MCF 10A (cell line): ENCODE data around the gene TMEM223. TPM values are rescaled to one million over a fixed set of nuclear protein-coding genes. Genes with fewer than 3 reads are reported as not detected.
"Not testable (repeated sequence)": the region's sequence is repeated elsewhere in the genome, so short reads cannot be mapped to it uniquely, and the experiment has no call there.

Experiments
- BruUV-seq: library from RNA; stranded (reverse); fragments of 400-500 nt; replicated peaks from 2 replicates; lab custom pipeline; 2021; lab: Mats Ljungman, UMichigan
- CTCF ChIA-PET: fragments of 300-600 bp; sonication (Branson Sonifier 250); formaldehyde crosslinking; extraction: SDS; loops from one replicate; lab custom pipeline; 2021; ENCODE audit warnings: antibody characterized with exemption, inconsistent platforms; lab: Yijun Ruan, JAX
- POLR2A ChIA-PET: fragments of 300-600, 350-650 bp; sonication (Branson Sonifier 250); formaldehyde crosslinking; extraction: SDS; loops from one replicate; lab custom pipeline; 2020; ENCODE audit warnings: antibody characterized with exemption, inconsistent platforms; lab: Yijun Ruan, JAX
- DNase-seq: peaks from one replicate; pipeline ENCODE4 v3.0.0-alpha.2; 2018; ENCODE audit not compliant: unreplicated experiment
- H3K27ac Mint-ChIP-seq: one replicate; pipeline ENCODE4 v1.8.0; 2022; ENCODE audit warnings: mild to moderate bottlenecking, low read depth, mixed read lengths; ENCODE audit not compliant: unreplicated experiment
- H3K27me3 Mint-ChIP-seq: one replicate; pipeline ENCODE4 v1.8.0; 2022; ENCODE audit warnings: mixed read lengths; ENCODE audit not compliant: insufficient read depth, unreplicated experiment
- H3K36me3 Mint-ChIP-seq: one replicate; pipeline ENCODE4 v1.8.0; 2022; ENCODE audit warnings: mild to moderate bottlenecking, moderate library complexity, mixed read lengths; ENCODE audit not compliant: insufficient read depth, unreplicated experiment
- H3K4me1 Mint-ChIP-seq: one replicate; pipeline ENCODE4 v1.8.0; 2022; ENCODE audit warnings: mixed read lengths; ENCODE audit not compliant: insufficient read depth, unreplicated experiment
- H3K4me3 Mint-ChIP-seq: one replicate; pipeline ENCODE4 v1.8.0; 2022; ENCODE audit warnings: mild to moderate bottlenecking, moderate library complexity, mixed read lengths; ENCODE audit not compliant: unreplicated experiment
- H3K9me3 Mint-ChIP-seq: one replicate; pipeline ENCODE4 v1.8.0; 2022; ENCODE audit warnings: mixed read lengths; ENCODE audit not compliant: unreplicated experiment
- intact Hi-C: fragments of 100-400 bp; cut with micrococcal nuclease; formaldehyde crosslinking; loops from 2 replicates; pipeline ENCODE4 v1.14.1; 2022
- microRNA-seq: library from miRNA; unstranded; fragments of <30 nt; microRNA quantifications from one replicate; pipeline ENCODE4 v1.2.0, GENCODE V29; 2022
- total RNA-seq: library from RNA; stranded (reverse); gene quantifications from 2 replicates; pipeline ENCODE4 v1.2.3, GENCODE V29; 2022
- TF ChIP-seq, protein P1 (sequence below): fragments of 200-600 bp; IDR thresholded peaks from one replicate; pipeline ENCODE4 v1.8.0; 2022; ENCODE audit warnings: antibody characterized with exemption, mild to moderate bottlenecking; ENCODE audit not compliant: unreplicated experiment

Gene TMEM223
- total RNA-seq, 1 experiment from 2014 or later = 9.6 TPM

DNA sequence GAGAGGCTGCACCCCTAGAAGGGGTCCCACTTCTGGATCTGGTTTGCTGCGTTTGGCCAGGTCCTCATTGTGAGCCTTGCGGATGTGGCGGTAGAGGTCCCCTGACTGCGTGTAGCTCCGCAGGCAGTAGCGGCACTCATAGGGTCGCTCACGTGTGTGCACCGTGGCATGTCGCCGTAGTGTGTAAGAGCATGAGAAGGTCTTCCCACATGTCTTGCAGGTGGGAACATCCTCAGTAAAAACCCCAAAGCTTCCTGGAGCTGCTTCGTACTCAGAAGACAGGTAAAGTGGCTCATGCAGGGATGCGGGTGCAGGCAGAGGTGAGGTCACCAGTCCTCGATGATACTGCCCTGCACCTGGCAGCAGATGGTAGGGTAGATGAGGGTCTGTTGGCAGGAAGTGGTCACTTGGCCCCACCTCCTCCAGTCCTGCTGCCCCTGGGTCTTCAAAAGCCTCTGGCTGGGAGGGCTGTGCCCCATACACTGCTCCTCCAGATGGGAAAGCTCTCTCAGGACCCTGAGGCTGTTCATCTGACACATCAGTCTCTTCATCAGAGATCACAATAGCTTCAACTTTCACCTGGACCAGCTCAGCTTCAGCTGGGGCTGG lies 39.5 kb downstream of the TMEM223 start:
- TF ChIP-seq, protein P1, sequence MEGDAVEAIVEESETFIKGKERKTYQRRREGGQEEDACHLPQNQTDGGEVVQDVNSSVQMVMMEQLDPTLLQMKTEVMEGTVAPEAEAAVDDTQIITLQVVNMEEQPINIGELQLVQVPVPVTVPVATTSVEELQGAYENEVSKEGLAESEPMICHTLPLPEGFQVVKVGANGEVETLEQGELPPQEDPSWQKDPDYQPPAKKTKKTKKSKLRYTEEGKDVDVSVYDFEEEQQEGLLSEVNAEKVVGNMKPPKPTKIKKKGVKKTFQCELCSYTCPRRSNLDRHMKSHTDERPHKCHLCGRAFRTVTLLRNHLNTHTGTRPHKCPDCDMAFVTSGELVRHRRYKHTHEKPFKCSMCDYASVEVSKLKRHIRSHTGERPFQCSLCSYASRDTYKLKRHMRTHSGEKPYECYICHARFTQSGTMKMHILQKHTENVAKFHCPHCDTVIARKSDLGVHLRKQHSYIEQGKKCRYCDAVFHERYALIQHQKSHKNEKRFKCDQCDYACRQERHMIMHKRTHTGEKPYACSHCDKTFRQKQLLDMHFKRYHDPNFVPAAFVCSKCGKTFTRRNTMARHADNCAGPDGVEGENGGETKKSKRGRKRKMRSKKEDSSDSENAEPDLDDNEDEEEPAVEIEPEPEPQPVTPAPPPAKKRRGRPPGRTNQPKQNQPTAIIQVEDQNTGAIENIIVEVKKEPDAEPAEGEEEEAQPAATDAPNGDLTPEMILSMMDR = no peak
- Mint-ChIP-seq H3K27me3 (no peaks in the 10 kb centered on the region), H3K27ac (no peak overlapping the region), H3K9me3 (no peaks in the 10 kb centered on the region), H3K4me1 (peaks cover 6% of the 10 kb centered on the region), H3K4me3 (no peak overlapping the region), H3K36me3 (peaks cover 23% of the 10 kb centered on the region)
- CTCF ChIA-PET = interaction anchor here (0.7 to 1.4 kb wide), 5 partner anchors 10 to 804 kb away, joined by 3 to 5 read pairs (median 3); no protein-coding TSS in a partner anchor
- POLR2A ChIA-PET = interaction anchor here (2.4 to 6.7 kb wide), 6 partner anchors 11 to 103 kb away, joined by 22 to 127 read pairs (median 42); partner anchors contain the start of genes HNRNPUL2, POLR2G, TAF6L and TMEM179B
- intact Hi-C loops = no loop called here
- DNase-seq = no peak
- no TSS peak for BruUV-seq

DNA sequence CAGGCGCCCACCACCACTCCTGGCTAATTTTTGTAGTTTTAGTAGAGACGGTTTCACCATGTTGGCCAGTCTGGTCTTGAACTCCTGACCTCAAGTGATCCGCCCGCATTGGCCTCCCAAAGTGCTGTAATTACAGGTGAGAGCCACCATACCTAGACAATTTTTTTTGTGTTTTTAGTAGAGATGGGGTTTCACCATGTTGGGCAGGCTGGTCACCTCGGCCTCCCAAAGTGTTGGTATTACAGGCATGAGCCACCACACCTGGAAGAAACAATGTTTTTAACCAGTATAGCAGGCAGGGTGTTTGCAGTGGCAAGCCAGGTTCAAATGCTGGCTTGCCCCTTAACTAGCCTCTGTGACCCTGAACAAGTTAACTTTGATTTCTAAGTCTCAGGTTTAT lies 41.9 kb downstream of the TMEM223 start:
- BruUV-seq, intact Hi-C loops, H3K27me3 Mint-ChIP-seq, H3K4me3 Mint-ChIP-seq, H3K9me3 Mint-ChIP-seq, H3K4me1 Mint-ChIP-seq, H3K27ac Mint-ChIP-seq, DNase-seq: not testable (repeated sequence)
- H3K36me3 Mint-ChIP-seq = peaks cover 23% of the 10 kb centered on the region
- CTCF ChIA-PET = interaction anchor here (0.6 kb wide), 2 partner anchors 34 to 86 kb away, joined by 3 read pairs; no protein-coding TSS in a partner anchor
- POLR2A ChIA-PET = interaction anchor here (6.7 kb wide), 1 partner anchor 21 kb away, joined by 127 read pairs; the partner anchor contains the start of genes HNRNPUL2 and TTC9C

DNA sequence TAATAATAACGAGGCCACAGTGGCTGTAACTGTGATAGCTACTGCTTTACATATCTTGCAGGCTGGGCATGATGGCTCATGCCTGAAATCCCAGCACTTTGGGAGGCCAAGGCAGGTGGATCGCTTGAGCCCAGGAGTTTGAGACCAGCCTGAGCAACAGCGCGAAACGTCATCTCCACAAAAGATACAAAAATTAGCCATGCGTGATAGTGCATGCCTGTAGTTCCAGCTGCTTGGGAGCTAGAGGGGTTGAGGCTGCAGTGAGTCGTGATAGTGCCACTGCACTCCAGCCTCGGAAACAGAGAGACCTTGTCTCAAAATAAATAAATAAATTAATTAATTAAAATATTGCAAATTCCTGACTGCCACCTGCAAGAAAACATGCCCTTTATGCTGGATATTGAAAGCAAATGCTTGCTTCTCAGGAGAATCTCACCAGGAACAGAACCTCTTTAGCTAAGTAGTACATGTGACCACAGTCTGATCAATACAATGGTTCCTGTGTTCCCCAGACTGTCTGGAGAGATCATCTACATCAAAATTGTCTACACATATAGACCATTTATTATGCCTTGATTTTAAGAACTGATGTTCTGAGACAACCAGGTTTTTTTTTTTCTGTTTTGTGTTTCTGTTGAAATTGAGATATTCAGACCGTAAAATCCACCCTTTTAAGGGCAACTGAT lies 44.2 kb downstream of the TMEM223 start:
- intact Hi-C loops = no loop called here
- peaks cover 23% of the 10 kb centered on the region for H3K36me3 Mint-ChIP-seq
- no TSS peak for BruUV-seq
- H3K9me3 Mint-ChIP-seq = no peaks in the 10 kb centered on the region
- no peak overlapping the region for H3K4me3 Mint-ChIP-seq
- POLR2A ChIA-PET = interaction anchor here (0.6 to 1.8 kb wide), 8 partner anchors 9 to 450 kb away, joined by 3 to 7 read pairs (median 4); partner anchors contain the start of genes HNRNPUL2 and TTC9C
- H3K4me1 Mint-ChIP-seq = peaks cover 6% of the 10 kb centered on the region
- CTCF ChIA-PET = interaction anchor here (0.6 to 1.1 kb wide), 2 partner anchors 22 to 116 kb away, joined by 3 to 4 read pairs; no protein-coding TSS in a partner anchor
- TF ChIP-seq, protein P1 = no peak
- no peak overlapping the region for H3K27ac Mint-ChIP-seq
- DNase-seq = no peak
- H3K27me3 Mint-ChIP-seq = no peaks in the 10 kb centered on the region

Small RNA genes lying within 50 kb of the gene (microRNA-seq; reads per million reads assigned to microRNA genes)
- gene MIR6514 (1.6 reads per million, percentile 10 among the genes with 10 or more reads in this experiment), gene MIR6748 (0.40 reads per million)

Other genes with a start within 250 kb of the TMEM223 start
- gene AHNAK, start 245.2 kb downstream of the TMEM223 start, total RNA-seq = 416 and 429 TPM in 2 replicates
- gene EEF1G, start 218.1 kb downstream of the TMEM223 start, total RNA-seq = 1,510 and 1,855 TPM in 2 replicates
- 26.0 and 28.3 TPM in 2 replicates for gene TUT1, start 200.5 kb downstream of the TMEM223 start, total RNA-seq
- 139 and 176 TPM in 2 replicates for gene MTA2, start 190.1 kb downstream of the TMEM223 start, total RNA-seq
- gene EML3, start 179.2 kb downstream of the TMEM223 start, total RNA-seq = 33.9 and 43.7 TPM in 2 replicates
- gene ROM1, start 178.7 kb downstream of the TMEM223 start, total RNA-seq = 2.5 and 2.9 TPM in 2 replicates
- gene B3GAT3, start 170.0 kb downstream of the TMEM223 start, total RNA-seq = 40.1 and 42.4 TPM in 2 replicates
- gene GANAB, start 145.4 kb downstream of the TMEM223 start, total RNA-seq = 364 and 374 TPM in 2 replicates
- 17.4 and 19.3 TPM in 2 replicates for gene INTS5, start 138.7 kb downstream of the TMEM223 start, total RNA-seq
- gene C11orf98, start 126.8 kb downstream of the TMEM223 start, total RNA-seq = 81.2 and 91.6 TPM in 2 replicates
- gene CSKMT, start 126.7 kb downstream of the TMEM223 start, total RNA-seq = 15.4 and 31.2 TPM in 2 replicates
- gene UQCC3, start 120.3 kb downstream of the TMEM223 start, total RNA-seq = 11.6 and 13.8 TPM in 2 replicates
- 8.3 and 8.7 TPM in 2 replicates for gene LBHD1, start 119.7 kb downstream of the TMEM223 start, total RNA-seq
- gene UBXN1, start 112.9 kb downstream of the TMEM223 start, total RNA-seq = 146 and 153 TPM in 2 replicates
- gene LRRN4CL, start 102.5 kb downstream of the TMEM223 start, total RNA-seq = 0.42 and 0.81 TPM in 2 replicates
- 33.1 and 46.6 TPM in 2 replicates for gene BSCL2, start 84.6 kb downstream of the TMEM223 start, total RNA-seq
- gene GNG3, start 84.3 kb downstream of the TMEM223 start, total RNA-seq = not detected in 2 replicates
- gene HNRNPUL2, start 64.5 kb downstream of the TMEM223 start, total RNA-seq = 36.4 and 36.6 TPM in 2 replicates
- 27.3 and 31.9 TPM in 2 replicates for gene TTC9C, start 63.5 kb downstream of the TMEM223 start, total RNA-seq
- gene ZBTB3, start 37.8 kb downstream of the TMEM223 start, total RNA-seq = 7.1 and 11.6 TPM in 2 replicates
- 95.0 and 95.1 TPM in 2 replicates for gene POLR2G, start 30.4 kb downstream of the TMEM223 start, total RNA-seq
- gene TAF6L, start 20.6 kb downstream of the TMEM223 start, total RNA-seq = 11.6 and 12.0 TPM in 2 replicates
- gene TMEM179B, start 4.6 kb downstream of the TMEM223 start, total RNA-seq = 45.1 and 47.8 TPM in 2 replicates
- gene NXF1, start 13.4 kb upstream of the TMEM223 start, total RNA-seq = 47.6 and 53.3 TPM in 2 replicates
- 71.8 and 72.0 TPM in 2 replicates for gene STX5, start 40.0 kb upstream of the TMEM223 start, total RNA-seq
- not detected in 2 replicates for gene TEX54, start 40.8 kb upstream of the TMEM223 start, total RNA-seq
- gene WDR74, start 47.6 kb upstream of the TMEM223 start, total RNA-seq = 91.3 and 115 TPM in 2 replicates
- 838 and 896 TPM in 2 replicates for gene SLC3A2, start 88.9 kb upstream of the TMEM223 start, total RNA-seq
- not detected in 2 replicates for gene CHRM1, start 129.4 kb upstream of the TMEM223 start, total RNA-seq
- gene SLC22A6, start 193.0 kb upstream of the TMEM223 start, total RNA-seq = not detected in 2 replicates
- gene SLC22A8, start 223.8 kb upstream of the TMEM223 start, total RNA-seq = not detected in 2 replicates